ENCODE data around the gene MACROD1.

The MACROD1 gene

GRCh38 chr11:64122411-64123410 lies 43.2 kb downstream of the MACROD1 start:
- no peak for DNase-seq
- H3K4me1 Mint-ChIP-seq: peaks cover 56% of the 10 kb centered on the region
- peaks cover 24% of the 10 kb centered on the region for H3K27me3 Mint-ChIP-seq (ENCODE audit: low read depth, poor library complexity)
- no peak overlapping the region for H3K27ac Mint-ChIP-seq
- H3K9me3 Mint-ChIP-seq: no peaks in the 10 kb centered on the region
- no peak overlapping the region for H3K4me3 Mint-ChIP-seq
- no peak for TF ChIP-seq CTCF (IDR thresholded peaks at IDR 0.05)
- H3K36me3 Mint-ChIP-seq (ENCODE audit: low read depth): no peaks in the 10 kb centered on the region

DNA sequence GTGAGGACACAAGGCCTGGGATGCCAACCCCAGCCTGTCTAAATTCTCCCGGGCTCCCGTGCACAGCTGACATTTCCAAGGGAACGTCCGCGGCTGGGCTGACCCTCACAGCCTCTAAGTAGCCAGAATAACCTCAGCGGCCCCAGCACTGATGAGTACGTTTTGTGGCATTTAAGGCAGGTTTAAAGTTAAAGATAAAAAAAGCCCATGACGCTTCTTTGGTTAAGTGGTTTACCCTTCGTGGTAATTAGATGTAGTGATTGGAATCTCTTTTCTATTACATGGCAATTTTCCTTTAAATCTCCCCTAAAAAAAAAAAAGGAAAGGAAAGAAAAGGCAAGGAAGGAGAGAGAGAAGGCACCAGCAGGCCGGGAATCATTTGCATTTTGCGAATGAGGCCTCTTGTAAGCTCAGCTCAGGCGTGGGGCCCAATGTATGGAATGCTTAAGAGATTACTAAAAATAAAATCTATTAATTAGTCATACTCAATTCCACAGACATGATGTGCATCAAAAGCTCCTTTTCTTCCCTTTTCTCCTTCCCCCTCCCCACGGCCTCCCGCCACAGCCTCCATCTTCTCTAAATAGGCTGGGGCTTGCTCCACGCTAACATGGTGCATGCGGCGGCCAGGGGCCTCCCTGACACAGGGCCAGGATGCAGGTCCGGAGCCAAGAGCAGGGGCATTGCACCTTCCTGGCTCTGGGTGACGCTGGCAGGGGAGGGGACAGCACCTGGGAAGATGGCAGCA lies 44.1 kb downstream of the MACROD1 start:
- H3K27ac Mint-ChIP-seq: no peak overlapping the region
- peaks cover 24% of the 10 kb centered on the region for H3K27me3 Mint-ChIP-seq (ENCODE audit: low read depth, poor library complexity)
- no peak for TF ChIP-seq CTCF (IDR thresholded peaks at IDR 0.05)
- no peaks in the 10 kb centered on the region for H3K36me3 Mint-ChIP-seq (ENCODE audit: low read depth)
- no peak overlapping the region for H3K4me3 Mint-ChIP-seq
- DNase-seq: no peak
- H3K9me3 Mint-ChIP-seq: no peaks in the 10 kb centered on the region
- H3K4me1 Mint-ChIP-seq: peaks cover 50% of the 10 kb centered on the region

- Mint-ChIP-seq H3K4me1 (peaks cover 43% of the 10 kb centered on the region), H3K4me3 (no peak overlapping the region), H3K27me3 (ENCODE audit: low read depth, poor library complexity) (peaks cover 17% of the 10 kb centered on the region), H3K36me3 (ENCODE audit: low read depth) (no peaks in the 10 kb centered on the region), H3K9me3 (no peaks in the 10 kb centered on the region), H3K27ac (no peak overlapping the region)
- no peak for TF ChIP-seq CTCF (IDR thresholded peaks at IDR 0.05)
- no peak for DNase-seq
Measured at GRCh38 chr11:64120951-64121569, 44.9 kb downstream of the MACROD1 start.

- H3K9me3 Mint-ChIP-seq: no peaks in the 10 kb centered on the region
- no peak for TF ChIP-seq CTCF (IDR thresholded peaks at IDR 0.05)
- no peak for DNase-seq
- no peaks in the 10 kb centered on the region for H3K36me3 Mint-ChIP-seq (ENCODE audit: low read depth)
- H3K27me3 Mint-ChIP-seq (ENCODE audit: low read depth, poor library complexity): peaks cover 14% of the 10 kb centered on the region
- H3K4me3 Mint-ChIP-seq: no peak overlapping the region
- H3K4me1 Mint-ChIP-seq: peaks cover 46% of the 10 kb centered on the region
- no peak overlapping the region for H3K27ac Mint-ChIP-seq
Measured at GRCh38 chr11:64119700-64120099, 46.2 kb downstream of the MACROD1 start.

DNA sequence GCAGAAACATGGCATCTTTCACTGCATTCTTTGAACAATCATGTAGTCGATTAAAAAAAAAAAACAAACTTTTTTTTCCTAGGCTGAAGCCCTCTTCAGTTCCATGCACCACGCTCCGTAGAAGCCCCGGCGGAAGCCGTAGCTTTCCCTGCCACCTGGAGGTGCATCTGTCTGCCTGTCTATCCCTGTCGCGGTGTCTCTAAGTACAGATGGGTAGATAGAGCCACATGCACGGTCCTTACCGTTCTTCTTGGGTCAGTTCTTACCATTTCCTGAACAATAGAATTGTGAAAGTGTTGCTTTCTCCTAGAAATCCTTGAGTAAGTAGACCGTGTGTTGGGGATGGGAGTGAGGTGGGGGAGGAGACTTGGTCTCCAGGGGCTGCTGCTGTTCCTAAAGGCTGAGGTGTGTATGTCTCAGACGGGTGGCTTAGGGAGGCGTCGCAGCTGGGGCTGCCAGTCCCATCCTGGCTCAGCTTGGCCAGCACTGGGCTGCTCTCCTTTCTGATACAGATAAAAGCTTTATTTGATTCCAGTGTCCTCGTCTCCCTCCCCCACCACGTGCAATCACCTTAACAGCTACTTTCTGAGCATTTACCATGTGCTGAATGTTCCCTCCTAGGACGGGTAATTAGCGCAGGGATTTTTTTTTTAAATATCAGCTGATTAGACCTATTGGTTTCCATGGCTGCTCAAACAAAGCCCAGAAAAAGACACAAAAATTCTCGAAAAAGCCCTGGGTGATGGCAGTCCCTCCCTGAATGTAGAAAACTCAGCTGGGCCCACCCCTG lies 46.8 kb downstream of the MACROD1 start:
- Mint-ChIP-seq H3K27me3 (ENCODE audit: low read depth, poor library complexity) (peaks cover 10% of the 10 kb centered on the region), H3K27ac (no peak overlapping the region), H3K9me3 (no peaks in the 10 kb centered on the region), H3K4me1 (peaks cover 46% of the 10 kb centered on the region), H3K4me3 (no peak overlapping the region), H3K36me3 (ENCODE audit: low read depth) (no peaks in the 10 kb centered on the region)
- DNase-seq: no peak
- no peak for TF ChIP-seq CTCF (IDR thresholded peaks at IDR 0.05)

Measured in nephron progenitor cell (in vitro differentiated cells).